Neural crest cell (in vitro differentiated cells): ENCODE measurements around the gene ZNF608. TPM values are rescaled to one million over a fixed set of nuclear protein-coding genes. Genes with fewer than 3 reads are reported as not detected.
A peak's percentile ranks its signal among the peaks of the same experiment; 100 is the strongest.

Experiments used
- DNase-seq: peaks from one replicate; pipeline ENCODE4 v3.0.0; 2021; ENCODE audit warnings: low read depth, mixed read lengths, low spot score
- H3K27ac Mint-ChIP-seq: one replicate; pipeline ENCODE4 v1.8.0; 2021; ENCODE audit warnings: mild to moderate bottlenecking, mixed read lengths; ENCODE audit not compliant: unreplicated experiment
- H3K27me3 Mint-ChIP-seq: 2 replicates; pipeline ENCODE4 v1.8.0; 2021; ENCODE audit warnings: low read depth, mild to moderate bottlenecking, mixed read lengths
- H3K36me3 Mint-ChIP-seq: 2 replicates; pipeline ENCODE4 v1.8.0; 2021; ENCODE audit warnings: low read depth, mild to moderate bottlenecking, mixed read lengths
- H3K4me1 Mint-ChIP-seq: 2 replicates; pipeline ENCODE4 v1.8.0; 2021; ENCODE audit warnings: mixed read lengths
- H3K4me3 Mint-ChIP-seq: one replicate; pipeline ENCODE4 v1.8.0; 2021; ENCODE audit warnings: mild to moderate bottlenecking, mixed read lengths
- H3K9me3 Mint-ChIP-seq: 2 replicates; pipeline ENCODE4 v1.8.0; 2021; ENCODE audit warnings: mixed read lengths
- CTCF ChIP-seq: fragments of 200-600 bp; sonication (generic); conservative IDR thresholded peaks from 2 replicates; pipeline ENCODE4 v1.5.0; 2021; ENCODE audit warnings: antibody characterized with exemption, mild to moderate bottlenecking
- total RNA-seq: library from RNA; stranded (reverse); gene quantifications from 2 replicates; pipeline ENCODE4 v1.2.1, GENCODE V29; 2021

The ZNF608 gene
- total RNA-seq, 1 donor from 2014 or later = 106 TPM

GRCh38 chr5:124697933-124698591, 48.4 kb downstream of the ZNF608 start:
- Mint-ChIP-seq H3K4me1 (peaks cover 83% of the 10 kb centered on the region), H3K4me3 (peak overlapping the region; percentile 45), H3K36me3 (peaks cover 31% of the 10 kb centered on the region), H3K27me3 (no peaks in the 10 kb centered on the region), H3K27ac (peak overlapping the region; percentile 94), H3K9me3 (peaks cover 9% of the 10 kb centered on the region)
- TF ChIP-seq CTCF = no peak
- no peak for DNase-seq

DNA sequence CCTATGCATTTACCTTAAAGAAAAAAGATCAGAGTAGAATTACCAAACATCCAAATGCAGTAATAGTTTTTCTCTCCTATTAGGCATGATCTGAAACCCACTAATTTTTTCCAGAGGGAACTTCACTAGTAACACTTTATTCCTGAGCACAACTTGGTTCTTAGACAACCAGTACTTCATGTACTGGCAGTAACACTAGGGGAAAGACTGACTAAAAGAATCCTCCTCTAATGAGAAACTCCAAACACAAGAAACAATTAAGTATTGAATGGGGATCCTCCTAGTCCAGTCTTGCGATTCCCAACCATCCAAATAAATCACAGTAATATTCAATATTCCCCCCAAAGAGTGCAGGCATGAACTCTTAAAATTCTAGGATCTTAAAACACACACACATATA, 48.9 kb downstream of the ZNF608 start:
- Mint-ChIP-seq H3K27ac (peak overlapping the region; percentile 94), H3K4me1 (peaks cover 83% of the 10 kb centered on the region), H3K27me3 (no peaks in the 10 kb centered on the region), H3K36me3 (peaks cover 34% of the 10 kb centered on the region), H3K9me3 (peaks cover 9% of the 10 kb centered on the region), H3K4me3 (peak overlapping the region; percentile 45)
- TF ChIP-seq CTCF = no peak
- DNase-seq = no peak

DNA sequence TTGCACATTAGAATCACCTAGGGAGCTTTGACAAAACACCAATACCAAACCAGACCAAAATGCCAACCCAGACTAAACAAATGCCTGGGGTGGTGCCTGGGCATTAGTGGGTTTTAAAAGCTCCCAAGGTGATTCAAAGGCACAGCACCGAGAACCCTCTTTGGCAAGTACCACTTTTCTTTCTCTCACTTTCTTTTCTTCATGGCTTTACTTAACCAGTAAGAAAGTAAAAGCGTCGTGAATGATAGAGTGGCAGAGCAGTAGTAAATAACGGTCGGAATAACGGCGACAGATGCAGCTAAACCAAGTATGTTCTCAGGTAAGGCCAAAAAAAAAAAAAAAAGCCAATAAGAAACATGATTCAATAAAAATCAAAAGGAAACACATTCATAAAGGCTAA, 49.5 kb downstream of the ZNF608 start:
- no peaks in the 10 kb centered on the region for H3K27me3 Mint-ChIP-seq
- no peak for DNase-seq
- H3K4me3 Mint-ChIP-seq = peak overlapping the region; percentile 9
- peaks cover 80% of the 10 kb centered on the region for H3K4me1 Mint-ChIP-seq
- peaks cover 34% of the 10 kb centered on the region for H3K36me3 Mint-ChIP-seq
- no peak overlapping the region for H3K27ac Mint-ChIP-seq
- TF ChIP-seq CTCF = no peak
- peaks cover 9% of the 10 kb centered on the region for H3K9me3 Mint-ChIP-seq
